Measurements from ENCODE around the gene GSK3B. TPM values are rescaled to one million over a fixed set of nuclear protein-coding genes. Genes with fewer than 3 reads are reported as not detected.

Gene GSK3B
- polyA plus RNA-seq, 1 donor from 2014 or later, result 11.5 TPM

DNA sequence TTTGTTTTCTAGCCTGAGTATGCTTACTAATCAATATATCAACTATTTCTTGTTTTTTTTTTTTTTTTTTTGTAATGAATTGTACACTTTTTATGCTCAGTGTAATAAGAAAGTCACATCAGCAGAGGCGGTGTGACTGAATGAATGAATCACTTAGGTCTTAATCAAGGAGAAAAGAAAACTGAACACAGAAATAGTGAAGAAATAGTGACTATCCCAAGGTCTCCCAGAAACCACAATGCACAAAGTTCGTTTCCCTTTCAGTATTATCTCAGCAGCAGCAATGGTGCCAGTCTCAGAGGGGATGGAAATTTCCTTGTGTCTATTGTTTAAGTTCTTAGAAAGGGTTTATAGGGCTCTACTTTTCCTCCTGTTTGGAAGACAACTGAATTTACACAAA lies 231.6 kb downstream of the GSK3B start:
- peaks cover 0 to 8% (median 3%) of the 10 kb centered on the region in 3 donors for H3K9me3 Mint-ChIP-seq
- no peaks in the 10 kb centered on the region for H3K27me3 Mint-ChIP-seq
- H3K4me1 Mint-ChIP-seq, result no peaks in the 10 kb centered on the region
- H3K36me3 Mint-ChIP-seq, result peaks cover 37% of the 10 kb centered on the region
- H3K4me3 Mint-ChIP-seq, result no peak overlapping the region
- no peak overlapping the region for H3K27ac Mint-ChIP-seq

DNA sequence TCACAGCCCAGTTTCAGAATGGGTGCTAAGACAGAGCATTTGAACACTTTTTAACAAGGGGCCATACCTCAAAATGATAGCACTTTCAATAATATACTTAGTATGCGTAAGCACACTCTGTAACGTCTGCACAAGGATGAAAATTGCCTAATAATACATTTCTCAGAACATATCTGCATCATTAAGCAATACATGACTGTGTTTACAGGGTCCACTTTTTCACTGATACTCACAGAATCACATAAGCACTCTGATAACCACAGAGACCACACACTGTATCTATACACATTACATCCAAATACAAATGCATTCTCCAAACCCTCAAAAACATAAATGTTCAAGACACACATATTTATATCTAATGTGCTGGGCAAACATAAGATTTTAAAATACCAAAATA lies 232.6 kb downstream of the GSK3B start:
- Mint-ChIP-seq H3K27ac (no peak overlapping the region), H3K9me3 (peaks cover 0 to 8% (median 5%) of the 10 kb centered on the region in 3 donors), H3K36me3 (peaks cover 40% of the 10 kb centered on the region), H3K4me1 (no peaks in the 10 kb centered on the region), H3K4me3 (no peak overlapping the region), H3K27me3 (no peaks in the 10 kb centered on the region)

DNA sequence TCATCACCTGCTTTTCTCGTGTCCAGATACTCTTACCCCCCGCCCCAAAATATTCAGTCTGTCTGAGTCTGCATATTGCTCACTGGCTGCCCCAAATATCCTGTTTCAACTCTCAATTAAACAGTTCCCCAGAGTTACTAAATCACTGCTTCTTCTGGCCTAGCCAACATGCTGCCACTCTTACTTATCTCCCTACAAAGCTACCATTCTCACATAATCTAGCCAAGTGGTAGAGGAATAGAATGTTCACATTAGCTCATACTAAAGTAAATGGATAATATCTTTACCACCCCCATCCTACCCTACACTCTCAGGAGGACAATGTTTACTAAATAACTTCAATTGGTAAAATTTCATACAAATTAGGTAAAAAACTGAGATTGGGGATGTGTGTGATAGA lies 234.5 kb downstream of the GSK3B start:
- Mint-ChIP-seq H3K9me3 (peaks cover 0 to 8% (median 7%) of the 10 kb centered on the region in 3 donors), H3K4me1 (no peaks in the 10 kb centered on the region), H3K27ac (no peak overlapping the region), H3K36me3 (peaks cover 45% of the 10 kb centered on the region), H3K4me3 (no peak overlapping the region), H3K27me3 (no peaks in the 10 kb centered on the region)

DNA sequence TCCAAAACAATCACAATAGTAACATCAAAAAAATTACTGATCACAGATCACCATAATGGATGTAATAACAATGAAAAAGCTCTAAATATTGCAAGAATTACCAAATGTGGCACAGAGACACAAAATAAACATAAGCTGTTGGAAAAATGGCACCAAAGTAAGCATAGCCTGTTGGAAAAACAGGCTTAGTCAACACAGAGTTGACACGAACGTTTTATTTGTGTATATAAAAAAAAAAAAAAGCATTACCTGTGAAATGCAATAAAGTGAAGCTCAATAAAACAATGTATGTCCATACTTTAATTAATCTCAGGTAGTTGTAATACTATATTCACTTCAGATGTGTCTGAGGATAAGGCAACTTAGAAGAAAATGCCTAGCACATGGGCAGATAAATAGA lies 235.3 kb downstream of the GSK3B start:
- no peak overlapping the region for H3K4me3 Mint-ChIP-seq
- H3K4me1 Mint-ChIP-seq, result no peaks in the 10 kb centered on the region
- H3K27ac Mint-ChIP-seq, result no peak overlapping the region
- H3K9me3 Mint-ChIP-seq, result peaks cover 0 to 8% (median 7%) of the 10 kb centered on the region in 3 donors
- H3K36me3 Mint-ChIP-seq, result peaks cover 41% of the 10 kb centered on the region
- H3K27me3 Mint-ChIP-seq, result no peaks in the 10 kb centered on the region

DNA sequence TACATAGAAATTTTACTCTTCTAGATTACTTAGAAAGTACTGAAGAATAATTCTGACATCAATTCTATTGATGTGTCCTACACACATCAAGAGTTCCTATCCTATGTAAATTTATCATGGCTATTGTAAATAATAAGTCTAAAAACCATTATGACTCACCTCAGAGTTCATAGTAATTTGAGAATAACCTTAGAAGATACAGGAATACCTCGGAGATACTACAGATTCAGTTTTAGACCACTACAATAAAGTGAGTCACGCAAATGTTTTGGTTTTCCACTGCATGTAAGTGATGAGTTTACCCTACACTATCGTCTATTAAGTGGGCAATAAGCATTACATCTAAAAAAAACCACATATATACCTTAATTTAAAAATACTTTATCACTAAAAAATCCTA lies 237.6 kb downstream of the GSK3B start:
- Mint-ChIP-seq H3K4me1 (no peaks in the 10 kb centered on the region), H3K9me3 (peaks cover 0 to 7% (median 0%) of the 10 kb centered on the region in 3 donors), H3K36me3 (peaks cover 32% of the 10 kb centered on the region), H3K27me3 (no peaks in the 10 kb centered on the region), H3K4me3 (no peak overlapping the region), H3K27ac (no peak overlapping the region)

DNA sequence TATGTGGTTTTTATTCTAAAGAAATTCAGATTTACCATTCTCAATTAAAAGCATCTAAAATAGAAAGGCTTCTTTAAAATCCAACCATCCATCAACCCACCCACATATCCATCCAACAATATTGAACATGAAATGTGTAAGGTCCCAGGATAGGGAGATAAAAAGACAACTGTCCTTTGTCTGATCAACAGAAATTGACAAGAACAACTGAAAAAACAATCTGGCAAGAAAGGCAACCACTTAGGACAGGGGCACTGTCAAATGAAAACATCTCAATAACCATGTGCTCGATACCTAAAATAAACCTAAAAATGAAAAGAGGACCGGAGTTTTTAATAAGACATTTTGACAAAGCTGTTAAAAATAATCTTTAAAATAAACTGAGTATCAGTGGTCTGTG lies 245.1 kb downstream of the GSK3B start:
- no peak overlapping the region for H3K4me3 Mint-ChIP-seq
- peaks cover 6 to 24% (median 12%) of the 10 kb centered on the region in 3 donors for H3K4me1 Mint-ChIP-seq
- no peaks in the 10 kb centered on the region for H3K27me3 Mint-ChIP-seq
- H3K9me3 Mint-ChIP-seq, result peaks cover 0 to 2% (median 0%) of the 10 kb centered on the region in 3 donors
- no peak overlapping the region for H3K27ac Mint-ChIP-seq
- H3K36me3 Mint-ChIP-seq, result peaks cover 22% of the 10 kb centered on the region

DNA sequence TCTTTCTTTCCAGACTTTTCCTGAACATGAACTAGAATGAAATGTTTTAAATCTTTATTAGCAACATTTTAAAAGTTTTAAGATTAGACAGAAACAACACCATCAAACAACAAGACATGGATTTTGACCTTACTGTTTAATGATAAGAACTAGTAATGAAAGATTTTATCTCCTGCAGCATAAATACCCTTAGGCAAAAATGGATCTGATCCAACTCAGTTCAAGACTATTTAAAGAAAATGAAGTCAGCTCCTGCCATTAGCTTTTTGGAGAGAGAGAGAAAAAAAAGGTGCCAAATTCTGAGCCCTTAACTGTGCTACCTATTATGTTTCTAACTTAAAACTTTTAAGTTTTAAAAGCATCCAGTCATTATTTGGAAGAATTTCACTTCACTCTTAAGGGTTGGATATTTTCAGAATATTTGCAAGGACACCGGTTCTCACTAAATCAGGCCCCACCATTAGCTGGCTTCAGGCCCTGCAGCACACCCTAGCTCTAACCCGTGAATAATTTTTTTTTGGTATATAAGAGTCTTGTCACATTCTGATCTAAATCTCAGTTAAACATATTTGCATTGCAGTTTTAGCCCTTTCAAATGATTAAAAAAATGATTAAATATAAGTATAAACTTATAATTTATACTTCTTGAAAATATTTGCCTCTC lies 252.3 kb downstream of the GSK3B start:
- Mint-ChIP-seq H3K36me3 (peaks cover 14% of the 10 kb centered on the region), H3K4me1 (peaks cover 3 to 14% (median 11%) of the 10 kb centered on the region in 3 donors), H3K27ac (no peak overlapping the region), H3K27me3 (no peaks in the 10 kb centered on the region), H3K4me3 (no peak overlapping the region), H3K9me3 (peaks cover 0 to 2% (median 0%) of the 10 kb centered on the region in 3 donors)

DNA sequence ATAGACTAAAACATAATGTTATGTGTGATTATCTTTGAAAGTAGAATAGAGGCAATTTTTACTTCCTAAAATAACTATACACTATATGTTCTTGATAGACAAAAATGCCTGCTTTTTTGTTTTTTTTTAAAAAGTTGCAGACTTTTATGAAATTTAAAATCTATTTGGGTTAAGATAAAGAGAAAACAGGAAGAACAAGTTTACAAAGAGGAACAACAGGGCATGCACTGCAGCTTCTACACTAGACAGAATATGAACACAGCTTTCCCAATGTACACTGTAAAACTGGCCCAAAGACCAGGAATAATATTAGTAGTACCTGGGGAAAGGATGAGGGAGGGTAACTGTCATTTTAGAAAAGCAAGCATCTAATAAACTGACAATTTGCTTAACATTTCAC lies 258.7 kb downstream of the GSK3B start:
- Mint-ChIP-seq H3K27me3 (no peaks in the 10 kb centered on the region), H3K4me1 (peaks cover 6 to 7% (median 7%) of the 10 kb centered on the region in 3 donors), H3K36me3 (peaks cover 9% of the 10 kb centered on the region), H3K27ac (no peak overlapping the region), H3K4me3 (no peak overlapping the region), H3K9me3 (no peaks in the 10 kb centered on the region)

DNA sequence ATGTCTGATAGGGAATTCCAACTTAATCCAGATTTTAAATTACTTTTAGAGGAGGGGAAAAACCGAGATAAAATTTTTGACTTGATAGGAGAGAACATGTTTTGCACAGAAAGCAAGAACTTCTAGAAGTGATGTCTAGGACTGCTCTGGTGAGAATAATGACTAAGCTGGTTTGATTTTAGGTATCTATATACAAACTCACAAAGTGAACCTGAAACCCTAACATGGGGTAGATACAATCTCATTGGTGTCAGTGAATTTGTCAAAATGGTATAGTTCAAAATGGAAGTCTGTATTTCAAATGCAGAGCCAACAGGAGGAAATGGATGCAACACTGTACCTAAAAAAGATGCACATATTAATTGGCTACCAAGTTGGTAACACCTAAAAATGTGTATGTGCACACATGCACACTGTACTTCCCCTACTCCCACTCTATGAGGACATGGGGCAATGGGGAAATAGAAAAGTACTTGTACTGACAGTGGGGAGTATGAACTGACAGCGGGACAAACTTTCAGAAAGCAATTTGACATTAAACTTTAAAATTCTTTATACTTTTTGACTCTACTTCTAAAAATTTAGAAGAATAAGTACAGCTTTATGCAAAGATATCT lies 259.4 kb downstream of the GSK3B start:
- H3K27me3 Mint-ChIP-seq, result no peaks in the 10 kb centered on the region
- peaks cover 6 to 7% (median 7%) of the 10 kb centered on the region in 3 donors for H3K4me1 Mint-ChIP-seq
- peaks cover 9% of the 10 kb centered on the region for H3K36me3 Mint-ChIP-seq
- H3K4me3 Mint-ChIP-seq, result no peak overlapping the region
- no peak overlapping the region for H3K27ac Mint-ChIP-seq
- H3K9me3 Mint-ChIP-seq, result no peaks in the 10 kb centered on the region

DNA sequence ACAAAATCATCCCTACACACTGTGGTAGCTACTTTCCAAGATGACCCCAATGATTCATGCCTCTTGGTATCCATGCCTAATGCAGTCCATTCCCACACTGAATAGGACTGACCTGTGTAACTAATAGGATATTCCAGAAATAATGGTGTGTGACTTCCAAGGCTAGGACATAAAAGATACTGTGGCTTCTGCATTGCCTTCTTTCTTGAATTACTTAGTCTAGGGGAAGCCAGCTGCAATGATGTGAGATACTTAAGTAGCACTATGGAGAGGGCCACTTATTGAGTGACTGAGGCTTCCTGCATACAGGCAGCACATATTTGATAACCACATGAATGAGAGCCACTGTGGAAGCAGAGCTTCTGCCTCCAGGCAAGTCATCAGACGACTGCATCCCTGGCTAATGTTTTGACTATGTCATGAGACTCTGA lies 262.3 kb downstream of the GSK3B start:
- Mint-ChIP-seq H3K27me3 (no peaks in the 10 kb centered on the region), H3K36me3 (peaks cover 8% of the 10 kb centered on the region), H3K4me3 (no peak overlapping the region), H3K4me1 (peaks cover 6 to 8% (median 7%) of the 10 kb centered on the region in 3 donors), H3K27ac (no peak overlapping the region), H3K9me3 (no peaks in the 10 kb centered on the region)

DNA sequence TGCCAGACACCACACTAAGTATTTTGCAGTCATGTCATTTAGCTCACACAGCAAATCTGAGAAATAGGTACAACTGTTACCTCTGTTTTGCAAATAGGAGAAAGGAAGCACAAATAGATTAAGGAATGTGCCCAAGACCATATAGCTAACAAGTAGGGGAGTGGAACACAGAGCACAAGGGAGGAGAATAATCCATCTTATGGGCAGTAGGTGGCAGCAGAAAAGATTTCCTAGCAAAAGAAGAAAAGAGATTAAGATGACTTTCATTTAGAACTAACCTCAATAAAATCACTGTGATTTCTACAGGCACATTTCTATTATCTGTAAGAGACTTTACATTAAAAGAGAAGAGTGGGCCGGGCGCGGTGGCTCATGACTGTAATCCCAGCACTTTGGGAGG lies 263.2 kb downstream of the GSK3B start:
- Mint-ChIP-seq H3K4me3 (no peak overlapping the region), H3K27me3 (no peaks in the 10 kb centered on the region), H3K27ac (peak overlapping the region in 2 of 3 donors; percentile 2 to 49), H3K36me3 (peaks cover 8% of the 10 kb centered on the region), H3K4me1 (peaks cover 3 to 7% (median 6%) of the 10 kb centered on the region in 3 donors), H3K9me3 (no peaks in the 10 kb centered on the region)

DNA sequence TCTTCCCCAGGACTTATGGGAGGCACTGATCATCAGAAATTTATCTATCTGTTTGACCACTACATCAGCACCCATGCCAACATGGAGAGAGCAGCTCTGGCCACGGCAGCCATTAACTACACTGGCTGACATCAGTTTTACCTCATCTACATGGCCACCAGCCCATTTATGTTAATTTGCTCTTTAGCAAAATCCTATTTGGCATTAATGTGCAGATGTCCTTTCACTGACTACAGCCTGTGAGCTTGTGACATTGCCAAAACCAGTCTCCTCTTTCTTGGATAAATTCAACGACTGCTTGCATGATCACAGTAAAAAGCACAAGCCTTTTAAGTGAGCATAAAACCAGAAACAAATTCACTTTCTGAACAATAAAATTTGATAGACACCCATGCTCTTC lies 264.8 kb downstream of the GSK3B start:
- H3K9me3 Mint-ChIP-seq, result no peaks in the 10 kb centered on the region
- peaks cover 0 to 2% (median 1%) of the 10 kb centered on the region in 3 donors for H3K4me1 Mint-ChIP-seq
- H3K27ac Mint-ChIP-seq, result no peak overlapping the region
- H3K4me3 Mint-ChIP-seq, result no peak overlapping the region
- H3K36me3 Mint-ChIP-seq, result peaks cover 12% of the 10 kb centered on the region
- no peaks in the 10 kb centered on the region for H3K27me3 Mint-ChIP-seq

DNA sequence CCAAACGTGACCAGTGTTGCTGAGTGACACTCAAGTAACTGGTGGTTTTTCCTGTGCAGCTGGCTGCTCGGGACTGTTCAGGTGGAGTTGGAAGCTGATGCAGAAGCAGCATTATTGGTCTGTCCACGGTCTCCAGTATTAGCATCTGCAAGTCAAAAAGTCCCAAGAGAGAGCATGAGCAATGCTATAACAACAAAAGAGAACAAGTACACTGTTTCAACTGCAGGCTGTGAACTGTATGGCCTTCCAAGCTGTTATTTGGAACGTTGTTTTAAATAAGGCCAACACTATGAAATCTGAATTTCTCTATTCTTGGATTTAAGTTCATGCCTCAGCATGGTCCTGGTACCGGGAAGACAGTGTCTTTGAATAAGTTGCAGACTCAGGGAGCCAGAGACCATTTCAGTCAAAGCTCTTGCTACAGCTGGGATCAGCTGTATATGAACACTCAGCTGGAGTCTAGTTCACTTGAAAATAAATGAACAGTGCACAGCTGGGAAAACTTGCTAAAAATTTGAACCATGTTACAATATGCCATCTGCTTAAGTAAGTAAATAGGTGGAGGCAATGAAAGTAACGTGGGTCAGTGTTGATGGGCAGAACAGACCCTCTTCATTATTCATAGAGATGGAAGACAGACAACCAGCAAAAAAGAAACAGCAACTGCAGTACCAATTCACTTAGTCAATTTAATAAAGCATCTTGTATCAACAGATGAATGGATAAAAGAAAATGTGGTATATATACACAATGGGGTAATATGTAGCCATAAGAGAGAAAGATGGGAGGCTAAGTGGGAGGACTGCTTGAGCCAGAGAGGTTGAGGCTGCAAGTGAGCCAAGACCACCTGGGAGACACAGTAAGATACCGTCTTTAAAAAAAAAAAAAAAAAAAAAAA lies 267.3 kb downstream of the GSK3B start:
- no peaks in the 10 kb centered on the region for H3K27me3 Mint-ChIP-seq
- peaks cover 0 to 1% (median 0%) of the 10 kb centered on the region in 3 donors for H3K4me1 Mint-ChIP-seq
- peaks cover 9% of the 10 kb centered on the region for H3K36me3 Mint-ChIP-seq
- no peak overlapping the region for H3K4me3 Mint-ChIP-seq
- H3K27ac Mint-ChIP-seq, result no peak overlapping the region
- H3K9me3 Mint-ChIP-seq, result no peaks in the 10 kb centered on the region

DNA sequence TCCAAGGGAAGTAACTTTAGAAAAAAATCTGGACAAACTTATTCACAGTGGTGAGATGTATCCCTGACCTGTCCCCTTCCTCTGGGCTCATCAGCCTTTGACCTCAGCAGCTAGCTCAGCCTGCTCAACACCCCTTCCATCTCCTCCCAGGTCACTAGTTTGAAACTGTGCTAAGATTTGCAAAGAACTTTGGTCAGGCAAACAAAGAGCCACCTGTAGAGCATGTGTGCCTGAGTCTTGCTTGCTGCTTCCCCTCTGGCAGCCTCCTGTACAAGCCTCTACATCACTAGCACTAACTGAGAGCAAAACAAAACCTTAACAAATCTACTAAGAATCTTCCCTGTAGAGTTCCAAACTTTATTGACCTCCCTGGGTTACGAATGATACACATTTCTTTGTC lies 268.4 kb downstream of the GSK3B start:
- Mint-ChIP-seq H3K36me3 (peaks cover 9% of the 10 kb centered on the region), H3K27me3 (no peaks in the 10 kb centered on the region), H3K9me3 (no peaks in the 10 kb centered on the region), H3K4me1 (peaks cover 0 to 4% (median 2%) of the 10 kb centered on the region in 3 donors), H3K27ac (no peak overlapping the region), H3K4me3 (no peak overlapping the region)

DNA sequence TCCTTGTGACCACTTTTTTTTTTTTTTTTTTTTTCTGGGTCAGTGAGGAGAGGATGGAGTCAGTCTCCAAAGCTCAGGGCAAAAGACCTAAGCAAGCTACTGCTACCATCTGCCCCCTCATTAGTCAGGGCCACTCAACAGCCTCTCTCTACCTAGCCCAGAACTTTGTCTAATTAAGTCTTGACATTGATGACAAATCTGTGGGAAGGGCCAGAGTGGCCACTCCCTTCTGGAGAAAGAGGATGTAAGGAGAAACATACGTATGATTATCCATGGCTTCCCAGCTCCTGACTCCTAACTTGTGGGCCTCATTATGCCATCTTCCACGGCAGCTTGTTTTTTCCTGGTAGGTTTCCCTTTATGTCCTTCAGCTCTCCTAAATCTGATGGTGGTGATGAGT lies 274.4 kb downstream of the GSK3B start:
- Mint-ChIP-seq H3K4me3 (no peak overlapping the region), H3K36me3 (no peaks in the 10 kb centered on the region), H3K27ac (no peak overlapping the region), H3K4me1 (peaks cover 0 to 2% (median 2%) of the 10 kb centered on the region in 3 donors), H3K27me3 (peaks cover under 1% of the 10 kb centered on the region), H3K9me3 (no peaks in the 10 kb centered on the region)

Measured in IgD-negative memory B cell (primary cell).